HL-60 (cell line): ENCODE measurements around the gene MAP3K19.

Source experiments
- POLR2AphosphoS5 ChIP-seq: IDR thresholded peaks from 2 replicates; pipeline ENCODE4 v1.6.1; 2012; ENCODE audit warnings: low read depth
- TF ChIP-seq, protein P1 (sequence below): IDR thresholded peaks from one replicate; pipeline ENCODE4 v1.5.1; 2011; ENCODE audit warnings: low read length, control low read depth, inconsistent platforms; ENCODE audit not compliant: insufficient read depth
- TF ChIP-seq, protein P2 (sequence below): IDR thresholded peaks from 2 replicates; pipeline ENCODE4 v1.6.1; 2012; ENCODE audit warnings: low read depth; ENCODE audit not compliant: insufficient replicate concordance

DNA sequence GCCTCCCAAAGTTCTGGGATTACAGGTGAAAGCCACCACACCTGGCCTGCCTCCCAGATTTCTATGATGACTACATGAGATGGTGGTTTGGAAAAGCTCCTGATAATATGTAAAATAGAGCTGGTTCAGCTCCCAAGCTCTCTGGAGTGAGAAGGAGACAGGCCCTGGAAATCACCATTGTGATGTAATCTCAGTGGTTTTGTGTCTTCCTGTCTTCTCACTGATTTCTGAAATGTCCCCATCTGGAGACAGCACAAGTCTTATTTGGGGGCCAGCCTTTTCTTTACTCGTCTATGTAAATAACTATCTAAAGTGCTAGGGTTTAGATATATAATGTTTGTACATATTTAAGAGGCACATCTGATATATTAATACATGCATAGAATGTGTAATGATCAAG lies 64.6 kb downstream of the MAP3K19 start:
- TF ChIP-seq, protein P1, sequence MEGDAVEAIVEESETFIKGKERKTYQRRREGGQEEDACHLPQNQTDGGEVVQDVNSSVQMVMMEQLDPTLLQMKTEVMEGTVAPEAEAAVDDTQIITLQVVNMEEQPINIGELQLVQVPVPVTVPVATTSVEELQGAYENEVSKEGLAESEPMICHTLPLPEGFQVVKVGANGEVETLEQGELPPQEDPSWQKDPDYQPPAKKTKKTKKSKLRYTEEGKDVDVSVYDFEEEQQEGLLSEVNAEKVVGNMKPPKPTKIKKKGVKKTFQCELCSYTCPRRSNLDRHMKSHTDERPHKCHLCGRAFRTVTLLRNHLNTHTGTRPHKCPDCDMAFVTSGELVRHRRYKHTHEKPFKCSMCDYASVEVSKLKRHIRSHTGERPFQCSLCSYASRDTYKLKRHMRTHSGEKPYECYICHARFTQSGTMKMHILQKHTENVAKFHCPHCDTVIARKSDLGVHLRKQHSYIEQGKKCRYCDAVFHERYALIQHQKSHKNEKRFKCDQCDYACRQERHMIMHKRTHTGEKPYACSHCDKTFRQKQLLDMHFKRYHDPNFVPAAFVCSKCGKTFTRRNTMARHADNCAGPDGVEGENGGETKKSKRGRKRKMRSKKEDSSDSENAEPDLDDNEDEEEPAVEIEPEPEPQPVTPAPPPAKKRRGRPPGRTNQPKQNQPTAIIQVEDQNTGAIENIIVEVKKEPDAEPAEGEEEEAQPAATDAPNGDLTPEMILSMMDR, result no peak
- TF ChIP-seq POLR2AphosphoS5, result no peak
- TF ChIP-seq, protein P2, sequence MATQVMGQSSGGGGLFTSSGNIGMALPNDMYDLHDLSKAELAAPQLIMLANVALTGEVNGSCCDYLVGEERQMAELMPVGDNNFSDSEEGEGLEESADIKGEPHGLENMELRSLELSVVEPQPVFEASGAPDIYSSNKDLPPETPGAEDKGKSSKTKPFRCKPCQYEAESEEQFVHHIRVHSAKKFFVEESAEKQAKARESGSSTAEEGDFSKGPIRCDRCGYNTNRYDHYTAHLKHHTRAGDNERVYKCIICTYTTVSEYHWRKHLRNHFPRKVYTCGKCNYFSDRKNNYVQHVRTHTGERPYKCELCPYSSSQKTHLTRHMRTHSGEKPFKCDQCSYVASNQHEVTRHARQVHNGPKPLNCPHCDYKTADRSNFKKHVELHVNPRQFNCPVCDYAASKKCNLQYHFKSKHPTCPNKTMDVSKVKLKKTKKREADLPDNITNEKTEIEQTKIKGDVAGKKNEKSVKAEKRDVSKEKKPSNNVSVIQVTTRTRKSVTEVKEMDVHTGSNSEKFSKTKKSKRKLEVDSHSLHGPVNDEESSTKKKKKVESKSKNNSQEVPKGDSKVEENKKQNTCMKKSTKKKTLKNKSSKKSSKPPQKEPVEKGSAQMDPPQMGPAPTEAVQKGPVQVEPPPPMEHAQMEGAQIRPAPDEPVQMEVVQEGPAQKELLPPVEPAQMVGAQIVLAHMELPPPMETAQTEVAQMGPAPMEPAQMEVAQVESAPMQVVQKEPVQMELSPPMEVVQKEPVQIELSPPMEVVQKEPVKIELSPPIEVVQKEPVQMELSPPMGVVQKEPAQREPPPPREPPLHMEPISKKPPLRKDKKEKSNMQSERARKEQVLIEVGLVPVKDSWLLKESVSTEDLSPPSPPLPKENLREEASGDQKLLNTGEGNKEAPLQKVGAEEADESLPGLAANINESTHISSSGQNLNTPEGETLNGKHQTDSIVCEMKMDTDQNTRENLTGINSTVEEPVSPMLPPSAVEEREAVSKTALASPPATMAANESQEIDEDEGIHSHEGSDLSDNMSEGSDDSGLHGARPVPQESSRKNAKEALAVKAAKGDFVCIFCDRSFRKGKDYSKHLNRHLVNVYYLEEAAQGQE, result no peak
